ENCODE measurements around the gene FGF8. TPM values are rescaled to one million over a fixed set of nuclear protein-coding genes. Genes with fewer than 3 reads are reported as not detected.

Gene FGF8
- total RNA-seq, 1 experiment from 2014 or later, result not detected

GRCh38 chr10:101783736-101784118 is 7.8 kb upstream of the FGF8 start:
- Mint-ChIP-seq H3K4me1 (ENCODE audit: low read depth, unreplicated experiment) (peaks cover 40% of the 10 kb centered on the region), H3K9me3 (ENCODE audit: low read depth, unreplicated experiment) (no peaks in the 10 kb centered on the region), H3K4me3 (ENCODE audit: low read depth, unreplicated experiment) (peak overlapping the region; percentile 97), H3K27ac (ENCODE audit: unreplicated experiment) (peak overlapping the region; percentile 97), H3K27me3 (ENCODE audit: unreplicated experiment) (peaks cover 9% of the 10 kb centered on the region), H3K36me3 (ENCODE audit: insufficient read depth, unreplicated experiment) (peaks cover 56% of the 10 kb centered on the region)
- intact Hi-C loops (cut with micrococcal nuclease; ENCODE audit: unreplicated experiment), result no loop called here
- TF ChIP-seq CTCF (IDR thresholded peaks at IDR 0.05; ENCODE audit: unreplicated experiment), result no peak
- no peak for DNase-seq
- no TSS peak for BruUV-seq (replicated peaks)
- CTCF ChIA-PET, result interaction anchor here (1.0 to 2.4 kb wide), 3 partner anchors 34 to 181 kb away, joined by 4 to 7 read pairs (median 5); partner anchors contain the start of gene OGA

GRCh38 chr10:101782811-101783735 is 7.2 kb upstream of the FGF8 start, which contains the start of gene NPM3:
Gene NPM3, minus strand, starts transcription at chr10:101783446. Its CDS starts 56 bp downstream, at chr10:101783390.
- Mint-ChIP-seq H3K36me3 (ENCODE audit: insufficient read depth, unreplicated experiment) (peaks cover 58% of the 10 kb centered on the region), H3K4me1 (ENCODE audit: low read depth, unreplicated experiment) (peaks cover 44% of the 10 kb centered on the region), H3K27me3 (ENCODE audit: unreplicated experiment) (peaks cover 14% of the 10 kb centered on the region), H3K9me3 (ENCODE audit: low read depth, unreplicated experiment) (no peaks in the 10 kb centered on the region), H3K27ac (ENCODE audit: unreplicated experiment) (peak within 1 kb of the TSS; percentile 97), H3K4me3 (ENCODE audit: low read depth, unreplicated experiment) (peak within 1 kb of the TSS; percentile 97)
- BruUV-seq (replicated peaks), result TSS peak; percentile 78
- intact Hi-C loops (cut with micrococcal nuclease; ENCODE audit: unreplicated experiment), result no loop called here
- no peak for TF ChIP-seq CTCF (IDR thresholded peaks at IDR 0.05; ENCODE audit: unreplicated experiment)
- DNase-seq, result peak; percentile 84
- CTCF ChIA-PET, result interaction anchor here (1.8 to 2.9 kb wide), 3 partner anchors 35 to 180 kb away, joined by 4 to 34 read pairs (median 7); partner anchors contain the start of gene OGA

- no peak for DNase-seq
- H3K27me3 Mint-ChIP-seq (ENCODE audit: unreplicated experiment), result peaks cover 23% of the 10 kb centered on the region
- intact Hi-C loops (cut with micrococcal nuclease; ENCODE audit: unreplicated experiment), result loop anchor here (2.0 kb wide), 1 partner anchor 179 kb away; no protein-coding TSS in a partner anchor
- H3K27ac Mint-ChIP-seq (ENCODE audit: unreplicated experiment), result peak overlapping the region; percentile 97
- H3K4me1 Mint-ChIP-seq (ENCODE audit: low read depth, unreplicated experiment), result peaks cover 44% of the 10 kb centered on the region
- TF ChIP-seq CTCF (IDR thresholded peaks at IDR 0.05; ENCODE audit: unreplicated experiment), result no peak
- no TSS peak for BruUV-seq (replicated peaks)
- peak overlapping the region; percentile 97 for H3K4me3 Mint-ChIP-seq (ENCODE audit: low read depth, unreplicated experiment)
- H3K36me3 Mint-ChIP-seq (ENCODE audit: insufficient read depth, unreplicated experiment), result peaks cover 50% of the 10 kb centered on the region
- CTCF ChIA-PET, result interaction anchor here (2.9 kb wide), 1 partner anchor 179 kb away, joined by 34 read pairs; no protein-coding TSS in a partner anchor
- H3K9me3 Mint-ChIP-seq (ENCODE audit: low read depth, unreplicated experiment), result no peaks in the 10 kb centered on the region
Measured at GRCh38 chr10:101781984-101782810, 6.3 kb upstream of the FGF8 start.

GRCh38 chr10:101781655-101781983 is 5.7 kb upstream of the FGF8 start:
- peak overlapping the region; percentile 97 for H3K4me3 Mint-ChIP-seq (ENCODE audit: low read depth, unreplicated experiment)
- no peak for DNase-seq
- TF ChIP-seq CTCF (IDR thresholded peaks at IDR 0.05; ENCODE audit: unreplicated experiment), result no peak
- BruUV-seq (replicated peaks), result no TSS peak
- intact Hi-C loops (cut with micrococcal nuclease; ENCODE audit: unreplicated experiment), result loop anchor here (2.0 kb wide), 1 partner anchor 179 kb away; no protein-coding TSS in a partner anchor
- peaks cover 44% of the 10 kb centered on the region for H3K4me1 Mint-ChIP-seq (ENCODE audit: low read depth, unreplicated experiment)
- H3K27ac Mint-ChIP-seq (ENCODE audit: unreplicated experiment), result no peak overlapping the region
- peaks cover 48% of the 10 kb centered on the region for H3K36me3 Mint-ChIP-seq (ENCODE audit: insufficient read depth, unreplicated experiment)
- peaks cover 29% of the 10 kb centered on the region for H3K27me3 Mint-ChIP-seq (ENCODE audit: unreplicated experiment)
- CTCF ChIA-PET, result interaction anchor here (0.9 to 2.9 kb wide), 3 partner anchors 37 to 210 kb away, joined by 3 to 34 read pairs (median 4); partner anchors contain the start of gene OGA
- no peaks in the 10 kb centered on the region for H3K9me3 Mint-ChIP-seq (ENCODE audit: low read depth, unreplicated experiment)
